OCI-LY3 (cell line): ENCODE results near the gene GARIN5A.

Experiments
- H2AFZ ChIP-seq: fragments of 200-600, 300-600 bp; shearing (Covaris generic); 2 replicates; pipeline ENCODE4 v1.6.0; 2014; ENCODE audit warnings: antibody characterized with exemption, low read depth, low read length
- H3K27ac ChIP-seq: fragments of 200-600, 300-600 bp; sonication (generic); 2 replicates; pipeline ENCODE4 v1.5.1; 2014; ENCODE audit warnings: mild to moderate bottlenecking, low read length, moderate library complexity, mixed read lengths
- H3K27me3 ChIP-seq: fragments of 200-600, 300-600 bp; sonication (generic); 2 replicates; pipeline ENCODE4 v1.6.1; 2014; ENCODE audit warnings: low read depth, low read length, mixed read lengths
- H3K36me3 ChIP-seq: fragments of 200-600, 300-600 bp; sonication (generic); replicated peaks from 2 replicates; pipeline ENCODE3; 2014; ENCODE audit warnings: low read depth, low read length, mixed read lengths
- H3K4me1 ChIP-seq: fragments of 300-600, 200-600 bp; sonication (generic); 2 replicates; pipeline ENCODE4 v1.6.1; 2014; ENCODE audit warnings: low read length, mixed read lengths
- H3K4me2 ChIP-seq: fragments of 200-600, 300-600 bp; sonication (generic); 2 replicates; pipeline ENCODE4 v1.6.1; 2014; ENCODE audit warnings: low read length, mixed read lengths
- H3K4me3 ChIP-seq: fragments of 300-600, 200-600 bp; sonication (generic); 2 replicates; pipeline ENCODE4 v1.5.1; 2014; ENCODE audit warnings: antibody characterized with exemption, mild to moderate bottlenecking, low read length, moderate library complexity
- H3K79me2 ChIP-seq: fragments of 300-600, 200-600 bp; shearing (Covaris generic); 2 replicates; pipeline ENCODE4 v1.6.1; 2014; ENCODE audit warnings: mild to moderate bottlenecking, low read length, mixed read lengths
- H3K9ac ChIP-seq: fragments of 300-600, 200-600 bp; shearing (Covaris generic); 2 replicates; pipeline ENCODE4 v1.6.0; 2014; ENCODE audit warnings: mild to moderate bottlenecking, low read length, moderate library complexity
- H3K9me3 ChIP-seq: fragments of 200-600, 300-600 bp; shearing (Covaris generic); 2 replicates; pipeline ENCODE4 v1.6.1; 2014; ENCODE audit warnings: low read length, mixed read lengths; ENCODE audit not compliant: insufficient read depth
- H4K20me1 ChIP-seq: fragments of 200-600, 300-600 bp; sonication (generic); 2 replicates; pipeline ENCODE4 v1.6.1; 2016; ENCODE audit warnings: low read length, mixed read lengths; ENCODE audit not compliant: insufficient read depth
- CTCF ChIP-seq: fragments of 200-600, 300-600 bp; sonication (generic); IDR thresholded peaks from 2 replicates; pipeline ENCODE4 v1.5.1; 2014; ENCODE audit warnings: antibody characterized with exemption, low read length, low read depth
- EZH2phosphoT487 ChIP-seq: fragments of 200-600 bp; shearing (Covaris generic); IDR thresholded peaks from 2 replicates; pipeline ENCODE4 v1.6.1; 2018; ENCODE audit warnings: antibody characterized with exemption, mixed run types, low read depth

The GARIN5A gene

GRCh38 chr19:50492303-50493052 lies 15.8 kb upstream of the GARIN5A start:
- no peaks in the 10 kb centered on the region for H4K20me1 ChIP-seq
- no peaks in the 10 kb centered on the region for H3K79me2 ChIP-seq
- H3K27ac ChIP-seq = no peak overlapping the region
- H3K9me3 ChIP-seq = no peaks in the 10 kb centered on the region
- H3K4me3 ChIP-seq = no peak overlapping the region
- peaks cover 5% of the 10 kb centered on the region; the same call in 1 of the 2 replicates for H3K27me3 ChIP-seq
- TF ChIP-seq EZH2phosphoT487 = no peak
- no peak overlapping the region for H3K9ac ChIP-seq
- no peak overlapping the region for H3K4me2 ChIP-seq
- no peaks in the 10 kb centered on the region for H3K4me1 ChIP-seq
- H3K36me3 ChIP-seq = no peaks in the 10 kb centered on the region
- no peak overlapping the region for H2AFZ ChIP-seq

GRCh38 chr19:50490991-50491472 lies 14.4 kb upstream of the GARIN5A start:
- peaks cover 10% of the 10 kb centered on the region for H3K36me3 ChIP-seq
- H3K79me2 ChIP-seq = no peaks in the 10 kb centered on the region
- no peaks in the 10 kb centered on the region for H3K4me1 ChIP-seq
- TF ChIP-seq EZH2phosphoT487 (no peak), CTCF (no peak)
- no peak overlapping the region for H3K27ac ChIP-seq
- H3K9me3 ChIP-seq = no peaks in the 10 kb centered on the region
- H3K4me3 ChIP-seq = no peak overlapping the region
- 0 out of 2 replicates have a peak, but pooled peaks cover 3% of the 10 kb centered on the region for H4K20me1 ChIP-seq
- H2AFZ ChIP-seq = no peak overlapping the region
- H3K9ac ChIP-seq = no peak overlapping the region
- no peak overlapping the region for H3K4me2 ChIP-seq
- peaks cover 10% of the 10 kb centered on the region; the same call in 1 of the 2 replicates for H3K27me3 ChIP-seq

GRCh38 chr19:50490411-50490811 lies 13.8 kb upstream of the GARIN5A start:
- Histone ChIP-seq H2AFZ (no peak overlapping the region), H3K9ac (no peak overlapping the region), H4K20me1 (0 out of 2 replicates have a peak, but pooled peaks cover 3% of the 10 kb centered on the region), H3K9me3 (no peaks in the 10 kb centered on the region), H3K4me1 (no peaks in the 10 kb centered on the region), H3K4me2 (no peak overlapping the region), H3K36me3 (peaks cover 15% of the 10 kb centered on the region), H3K4me3 (no peak overlapping the region), H3K27me3 (peaks cover 10% of the 10 kb centered on the region; the same call in 1 of the 2 replicates), H3K79me2 (no peaks in the 10 kb centered on the region), H3K27ac (no peak overlapping the region)
- TF ChIP-seq CTCF = no peak
- TF ChIP-seq EZH2phosphoT487 = no peak

GRCh38 chr19:50489461-50490011 lies 12.9 kb upstream of the GARIN5A start:
- Histone ChIP-seq H3K27me3 (peaks cover 7% of the 10 kb centered on the region; the same call in 1 of the 2 replicates), H3K4me1 (no peaks in the 10 kb centered on the region), H3K27ac (no peak overlapping the region)

More at GRCh38 chr19:50489461-50490011, 12.9 kb upstream of the GARIN5A start:
- Histone ChIP-seq H4K20me1 (0 out of 2 replicates have a peak, but pooled peaks cover 3% of the 10 kb centered on the region), H3K9me3 (no peaks in the 10 kb centered on the region), H3K79me2 (no peaks in the 10 kb centered on the region), H3K4me2 (no peak overlapping the region), H3K36me3 (peaks cover 24% of the 10 kb centered on the region), H3K9ac (no peak overlapping the region), H3K4me3 (no peak overlapping the region), H2AFZ (no peak overlapping the region)
- TF ChIP-seq CTCF (no peak), EZH2phosphoT487 (no peak)
